ENCODE data around the gene ERMP1. TPM values are rescaled to one million over a fixed set of nuclear protein-coding genes. Genes with fewer than 3 reads are reported as not detected.
A peak's percentile ranks its signal among the peaks of the same experiment; 100 is the strongest.

Gene ERMP1
- polyA plus RNA-seq, 10 donors = 6.6 to 12.6 (median 8.8) TPM

- DNase-seq = no peak
These were observed 21.3 kb upstream of the ERMP1 start for GRCh38 chr9:5854063-5854790.

- no peak for DNase-seq
These were observed 20.7 kb upstream of the ERMP1 start for GRCh38 chr9:5853617-5854016.

- DNase-seq = no peak
These were observed 20.1 kb upstream of the ERMP1 start for GRCh38 chr9:5852987-5853386.

- no peak for DNase-seq
These were observed 18.5 kb upstream of the ERMP1 start for GRCh38 chr9:5851445-5851844.

GRCh38 chr9:5850724-5851122 is 17.8 kb upstream of the ERMP1 start:
- no peak for DNase-seq

- no peak for DNase-seq
These were observed 15.5 kb upstream of the ERMP1 start for GRCh38 chr9:5848372-5848882.

- no peak for DNase-seq
These were observed 13.6 kb upstream of the ERMP1 start for GRCh38 chr9:5846501-5846921.

GRCh38 chr9:5846096-5846495 is 13.2 kb upstream of the ERMP1 start:
- DNase-seq = no peak

GRCh38 chr9:5845157-5845531 is 12.2 kb upstream of the ERMP1 start:
- no peak for DNase-seq

- DNase-seq = peak in 2 of 3 donors; percentile 43 to 60
These were observed 11.0 kb upstream of the ERMP1 start for GRCh38 chr9:5843794-5844471.

GRCh38 chr9:5842929-5843793 is 10.2 kb upstream of the ERMP1 start:
- no peak for DNase-seq

GRCh38 chr9:5841771-5842573 is 9.1 kb upstream of the ERMP1 start:
- no peak for DNase-seq

GRCh38 chr9:5840788-5841187 is 7.9 kb upstream of the ERMP1 start:
- no peak for DNase-seq

- no peak for DNase-seq
These were observed 6.6 kb upstream of the ERMP1 start for GRCh38 chr9:5839572-5839902.

- no peak for DNase-seq
These were observed 6.1 kb upstream of the ERMP1 start for GRCh38 chr9:5838884-5839571.

GRCh38 chr9:5835808-5836207 is 2.9 kb upstream of the ERMP1 start:
- DNase-seq = no peak

GRCh38 chr9:5834214-5834613 is 1.3 kb upstream of the ERMP1 start:
- DNase-seq = no peak

- DNase-seq = peak in 2 of 3 donors; percentile 24 to 59
These were observed 813 bp downstream of the ERMP1 start for GRCh38 chr9:5832071-5832537.

GRCh38 chr9:5825895-5826622 is 6.9 kb downstream of the ERMP1 start:
- no peak for DNase-seq

GRCh38 chr9:5825223-5825622 is 7.7 kb downstream of the ERMP1 start:
- DNase-seq = no peak

Data from muscle of back (tissue), 11 donors.